Neural progenitor cell (in vitro differentiated cells): Measurements from ENCODE around the gene TRPM3. TPM values are rescaled to one million over a fixed set of nuclear protein-coding genes. Genes with fewer than 3 reads are reported as not detected.

Experiments
- DNase-seq: peaks from one replicate; pipeline ENCODE4 v3.0.0-alpha.2; 2016; ENCODE audit warnings: low spot score
- H2AFZ ChIP-seq: fragments of 200-600 bp; sonication (generic); replicated peaks from 2 replicates; pipeline ENCODE4 v1.6.1; 2016; ENCODE audit warnings: antibody characterized with exemption
- H3F3A ChIP-seq: fragments of 200-600 bp; sonication (generic); 2 replicates; pipeline ENCODE4 v1.6.1; 2016; ENCODE audit warnings: antibody characterized with exemption, low read depth
- H3K27ac ChIP-seq: fragments of 200-600 bp; sonication (generic); 2 replicates; pipeline ENCODE4 v1.5.1; 2016; ENCODE audit warnings: mild to moderate bottlenecking
- H3K27me3 ChIP-seq: fragments of 200-600 bp; sonication (generic); 2 replicates; pipeline ENCODE4 v1.6.1; 2016; ENCODE audit warnings: mild to moderate bottlenecking, moderate library complexity
- H3K36me3 ChIP-seq: fragments of 200-600 bp; sonication (generic); 2 replicates; pipeline ENCODE4 v1.5.1; 2016
- H3K4me1 ChIP-seq: fragments of 200-600 bp; sonication (generic); 2 replicates; pipeline ENCODE4 v1.6.1; 2016; ENCODE audit warnings: mixed run types
- H3K4me2 ChIP-seq: fragments of 200-600 bp; sonication (generic); 2 replicates; pipeline ENCODE4 v1.6.1; 2016
- H3K4me3 ChIP-seq: fragments of 200-600 bp; sonication (generic); 2 replicates; pipeline ENCODE4 v1.5.1; 2016
- H3K79me2 ChIP-seq: fragments of 200-600 bp; sonication (generic); 2 replicates; pipeline ENCODE4 v1.6.1; 2016; ENCODE audit warnings: low read depth
- H3K9ac ChIP-seq: fragments of 200-600 bp; sonication (generic); 2 replicates; pipeline ENCODE4 v1.6.1; 2016
- H3K9me3 ChIP-seq: fragments of 200-600 bp; sonication (generic); 2 replicates; pipeline ENCODE4 v1.5.1; 2016; ENCODE audit warnings: low read depth
- H4K20me1 ChIP-seq: fragments of 200-600 bp; sonication (generic); 2 replicates; pipeline ENCODE4 v1.6.1; 2016; ENCODE audit warnings: low read depth
- H3K27ac Mint-ChIP-seq: 3 replicates; pipeline ENCODE4 v1.8.0; 2021; ENCODE audit warnings: mixed read lengths
- H3K27me3 Mint-ChIP-seq: 2 replicates; pipeline ENCODE4 v1.8.0; 2022; ENCODE audit warnings: low read depth, mild to moderate bottlenecking, inconsistent platforms, moderate library complexity, mixed read lengths; ENCODE audit not compliant: insufficient read depth
- H3K36me3 Mint-ChIP-seq: 3 replicates; pipeline ENCODE4 v1.8.0; 2021; ENCODE audit warnings: mixed read lengths
- H3K4me1 Mint-ChIP-seq: 3 replicates; pipeline ENCODE4 v1.8.0; 2021; ENCODE audit warnings: mixed read lengths
- H3K4me3 Mint-ChIP-seq: 3 replicates; pipeline ENCODE4 v1.8.0; 2021; ENCODE audit warnings: mild to moderate bottlenecking, moderate library complexity, mixed read lengths
- H3K9me3 Mint-ChIP-seq: 3 replicates; pipeline ENCODE4 v1.8.0; 2020; ENCODE audit warnings: mixed read lengths
- EZH2 ChIP-seq: fragments of 200-600 bp; sonication (generic); IDR thresholded peaks from 2 replicates; pipeline ENCODE4 v1.6.1; 2017; ENCODE audit warnings: antibody characterized with exemption, mild to moderate bottlenecking, moderate library complexity
- EZH2phosphoT487 ChIP-seq: fragments of 200-600 bp; sonication (generic); IDR thresholded peaks from 2 replicates; pipeline ENCODE4 v1.6.1; 2017; ENCODE audit warnings: antibody characterized with exemption
- total RNA-seq: library from RNA; depleted of rRNA; stranded (reverse); fragments of >200 nt; gene quantifications from 2 replicates; pipeline ENCODE4 v1.2.3, GENCODE V29; 2015; ENCODE audit warnings: low replicate concordance
- TF ChIP-seq, protein P1 (sequence below): fragments of 200-600 bp; sonication (generic); IDR thresholded peaks from 2 replicates; pipeline ENCODE4 v1.5.1; 2017; ENCODE audit warnings: antibody characterized with exemption, mild to moderate bottlenecking

The TRPM3 gene
- total RNA-seq, 1 donor from 2014 or later, result 37.2 TPM

DNA sequence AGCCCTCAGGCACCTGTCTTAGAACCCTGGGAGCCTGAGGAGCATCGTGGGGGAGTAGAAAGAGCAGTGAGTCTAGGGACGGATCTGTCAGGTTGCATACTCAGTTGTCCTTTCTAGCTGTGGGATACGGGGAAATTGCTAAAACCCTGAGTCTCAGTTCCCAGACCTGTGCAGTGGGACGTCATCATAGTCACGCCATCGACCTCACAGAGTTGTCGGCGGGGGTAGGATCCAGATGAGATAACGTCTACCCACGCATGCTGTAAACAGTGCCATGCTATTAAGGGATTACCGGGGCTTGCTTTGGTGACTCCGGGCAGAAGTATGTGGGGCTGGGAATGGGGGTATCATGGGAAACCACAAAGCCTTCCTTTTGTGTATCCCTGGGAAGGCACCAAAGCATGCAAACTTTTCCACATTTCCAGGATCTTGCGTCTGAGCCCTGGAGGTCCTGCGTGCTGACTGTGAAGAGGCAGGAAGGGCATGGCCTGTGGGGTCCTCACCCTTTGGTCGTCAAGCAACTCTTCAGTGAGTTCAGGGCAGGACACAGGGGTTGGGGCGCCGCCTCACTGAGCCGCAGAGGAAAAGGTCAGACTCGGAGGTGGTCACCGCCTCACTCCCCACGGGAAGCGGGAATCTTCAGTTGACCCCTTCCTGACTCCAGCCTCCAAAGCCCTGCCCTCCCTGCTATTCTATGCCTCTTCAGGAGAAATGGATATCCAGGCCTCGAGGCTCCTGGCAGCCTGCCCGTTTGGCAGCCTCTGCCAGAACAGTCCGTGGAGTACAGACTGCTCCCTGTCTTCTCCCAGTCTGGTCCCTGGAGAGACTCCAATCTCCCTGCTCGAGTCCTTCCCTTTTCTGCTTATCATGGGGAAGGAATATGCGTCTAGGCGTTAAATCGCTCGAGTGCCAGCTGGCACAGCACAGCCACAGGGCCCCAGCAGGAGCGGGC is 520.1 kb downstream of the TRPM3 start:
- Histone ChIP-seq H3K27ac (no peak overlapping the region), H3K79me2 (no peaks in the 10 kb centered on the region), H3K4me1 (peaks cover 2% of the 10 kb centered on the region), H3K9ac (no peak overlapping the region), H4K20me1 (no peaks in the 10 kb centered on the region), H3K4me3 (no peak overlapping the region), H3K27me3 (no peaks in the 10 kb centered on the region), H3K36me3 (no peaks in the 10 kb centered on the region), H3K9me3 (no peaks in the 10 kb centered on the region), H3F3A (peaks cover 8% of the 10 kb centered on the region), H2AFZ (no peak overlapping the region), H3K4me2 (no peak overlapping the region)
- Mint-ChIP-seq H3K9me3 (no peaks in the 10 kb centered on the region), H3K27ac (no peak overlapping the region), H3K27me3 (no peaks in the 10 kb centered on the region), H3K4me1 (peaks cover 16% of the 10 kb centered on the region), H3K36me3 (peaks cover 10% of the 10 kb centered on the region), H3K4me3 (no peak overlapping the region)
- no peak for DNase-seq
- TF ChIP-seq, protein P1, sequence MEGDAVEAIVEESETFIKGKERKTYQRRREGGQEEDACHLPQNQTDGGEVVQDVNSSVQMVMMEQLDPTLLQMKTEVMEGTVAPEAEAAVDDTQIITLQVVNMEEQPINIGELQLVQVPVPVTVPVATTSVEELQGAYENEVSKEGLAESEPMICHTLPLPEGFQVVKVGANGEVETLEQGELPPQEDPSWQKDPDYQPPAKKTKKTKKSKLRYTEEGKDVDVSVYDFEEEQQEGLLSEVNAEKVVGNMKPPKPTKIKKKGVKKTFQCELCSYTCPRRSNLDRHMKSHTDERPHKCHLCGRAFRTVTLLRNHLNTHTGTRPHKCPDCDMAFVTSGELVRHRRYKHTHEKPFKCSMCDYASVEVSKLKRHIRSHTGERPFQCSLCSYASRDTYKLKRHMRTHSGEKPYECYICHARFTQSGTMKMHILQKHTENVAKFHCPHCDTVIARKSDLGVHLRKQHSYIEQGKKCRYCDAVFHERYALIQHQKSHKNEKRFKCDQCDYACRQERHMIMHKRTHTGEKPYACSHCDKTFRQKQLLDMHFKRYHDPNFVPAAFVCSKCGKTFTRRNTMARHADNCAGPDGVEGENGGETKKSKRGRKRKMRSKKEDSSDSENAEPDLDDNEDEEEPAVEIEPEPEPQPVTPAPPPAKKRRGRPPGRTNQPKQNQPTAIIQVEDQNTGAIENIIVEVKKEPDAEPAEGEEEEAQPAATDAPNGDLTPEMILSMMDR, result no peak
- TF ChIP-seq EZH2, result no peak

DNA sequence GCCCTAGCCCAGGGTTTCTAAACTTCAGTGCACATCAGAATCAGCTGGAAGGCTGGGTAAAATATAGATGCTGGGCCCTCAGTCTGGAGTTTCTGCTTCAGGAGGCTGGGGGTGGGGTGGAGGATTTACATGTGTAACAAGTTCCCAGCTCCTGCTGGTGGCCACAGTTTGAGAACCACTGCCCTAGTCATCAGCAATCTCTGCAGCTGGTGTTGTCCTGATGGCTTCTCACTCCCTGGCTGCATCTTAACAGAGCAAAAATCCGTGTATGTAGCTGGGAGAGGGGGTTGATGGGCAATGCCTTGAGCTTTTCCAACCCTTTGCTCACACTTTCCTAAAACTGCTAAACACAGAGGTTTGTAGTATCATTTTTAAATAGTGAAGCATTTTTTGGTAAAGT is 520.9 kb downstream of the TRPM3 start:
- H3K79me2 ChIP-seq, result no peaks in the 10 kb centered on the region
- H3K9ac ChIP-seq, result no peak overlapping the region
- Mint-ChIP-seq H3K27me3 (no peaks in the 10 kb centered on the region), H3K4me1 (peaks cover 16% of the 10 kb centered on the region), H3K27ac (no peak overlapping the region), H3K9me3 (no peaks in the 10 kb centered on the region), H3K4me3 (no peak overlapping the region), H3K36me3 (peaks cover 10% of the 10 kb centered on the region)
- no peaks in the 10 kb centered on the region for H4K20me1 ChIP-seq
- TF ChIP-seq EZH2phosphoT487 (no peak), EZH2 (no peak)
- TF ChIP-seq, protein P1, result no peak
- no peaks in the 10 kb centered on the region for H3K9me3 ChIP-seq
- H3K36me3 ChIP-seq, result no peaks in the 10 kb centered on the region
- no peaks in the 10 kb centered on the region for H3K27me3 ChIP-seq
- H3F3A ChIP-seq, result peaks cover 8% of the 10 kb centered on the region
- H3K4me3 ChIP-seq, result no peak overlapping the region
- H3K4me2 ChIP-seq, result no peak overlapping the region
- H3K4me1 ChIP-seq, result peaks cover 2% of the 10 kb centered on the region
- no peak for DNase-seq
- no peak overlapping the region for H3K27ac ChIP-seq
- no peak overlapping the region for H2AFZ ChIP-seq

DNA sequence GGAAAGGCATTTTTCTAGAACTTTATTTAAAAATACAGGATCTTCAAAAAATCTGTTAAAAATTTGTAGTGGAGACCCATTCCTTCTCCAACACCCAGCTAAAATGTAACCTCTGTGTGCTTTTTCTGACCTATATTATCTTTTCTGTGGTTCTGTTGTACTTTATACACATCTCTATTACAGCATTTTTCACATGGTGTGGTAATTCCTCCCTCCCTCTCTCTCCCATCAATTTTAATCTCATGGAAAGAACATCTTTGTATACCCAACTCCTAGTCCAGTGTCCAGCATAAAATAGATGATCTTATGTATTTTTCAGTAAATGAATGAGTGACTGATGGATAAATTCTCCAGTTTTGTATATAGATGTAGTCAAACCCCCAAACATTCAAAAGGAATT is 523.5 kb downstream of the TRPM3 start:
- Histone ChIP-seq H2AFZ (no peak overlapping the region), H3K9me3 (no peaks in the 10 kb centered on the region), H3K4me3 (no peak overlapping the region), H3F3A (peaks cover 3% of the 10 kb centered on the region), H3K4me2 (no peak overlapping the region), H3K27ac (no peak overlapping the region), H3K4me1 (peaks cover 2% of the 10 kb centered on the region), H3K27me3 (no peaks in the 10 kb centered on the region), H3K79me2 (no peaks in the 10 kb centered on the region), H3K36me3 (no peaks in the 10 kb centered on the region), H3K9ac (no peak overlapping the region), H4K20me1 (no peaks in the 10 kb centered on the region)
- Mint-ChIP-seq H3K4me3 (no peak overlapping the region), H3K9me3 (no peaks in the 10 kb centered on the region), H3K27me3 (no peaks in the 10 kb centered on the region), H3K4me1 (peaks cover 16% of the 10 kb centered on the region), H3K36me3 (peaks cover 10% of the 10 kb centered on the region), H3K27ac (no peak overlapping the region)
- TF ChIP-seq, protein P1, result no peak
- TF ChIP-seq EZH2, result no peak
- TF ChIP-seq EZH2phosphoT487, result no peak
- DNase-seq, result no peak
